IPS-15b (cell line): Measurements from ENCODE around the gene COL23A1.

Experiments
- H3K27me3 ChIP-seq: one replicate; pipeline ENCODE4 v1.6.1; 2013; ENCODE audit warnings: low read length; ENCODE audit not compliant: control insufficient read depth, insufficient read depth
- H3K36me3 ChIP-seq: one replicate; pipeline ENCODE4 v1.6.1; 2013; ENCODE audit warnings: low read length; ENCODE audit not compliant: control insufficient read depth, insufficient read depth
- H3K4me1 ChIP-seq: one replicate; pipeline ENCODE4 v1.6.1; 2013; ENCODE audit warnings: mild to moderate bottlenecking, low read length; ENCODE audit not compliant: control insufficient read depth, insufficient read depth
- H3K4me3 ChIP-seq: one replicate; pipeline ENCODE4 v1.5.1; 2013; ENCODE audit warnings: low read depth, low read length
- H3K9ac ChIP-seq: one replicate; pipeline ENCODE4 v1.6.1; 2013; ENCODE audit warnings: low read depth, mild to moderate bottlenecking, low read length
- H3K9me3 ChIP-seq: one replicate; pipeline ENCODE4 v1.6.1; 2013; ENCODE audit warnings: mild to moderate bottlenecking, low read length; ENCODE audit not compliant: control insufficient read depth, insufficient read depth

COL23A1 gene

GRCh38 chr5:178353461-178353860 is 236.7 kb downstream of the COL23A1 start:
- Histone ChIP-seq H3K9me3 (no peaks in the 10 kb centered on the region), H3K4me3 (no peak overlapping the region), H3K36me3 (no peaks in the 10 kb centered on the region), H3K27me3 (no peaks in the 10 kb centered on the region), H3K9ac (no peak overlapping the region), H3K4me1 (peaks cover 6% of the 10 kb centered on the region)

GRCh38 chr5:178352035-178352349 is 238.2 kb downstream of the COL23A1 start:
- Histone ChIP-seq H3K9ac (no peak overlapping the region), H3K4me1 (peaks cover 3% of the 10 kb centered on the region), H3K9me3 (no peaks in the 10 kb centered on the region), H3K4me3 (no peak overlapping the region), H3K27me3 (no peaks in the 10 kb centered on the region), H3K36me3 (no peaks in the 10 kb centered on the region)

GRCh38 chr5:178351221-178352034 is 238.8 kb downstream of the COL23A1 start:
- Histone ChIP-seq H3K36me3 (no peaks in the 10 kb centered on the region), H3K9ac (no peak overlapping the region), H3K4me1 (no peaks in the 10 kb centered on the region), H3K4me3 (no peak overlapping the region), H3K9me3 (no peaks in the 10 kb centered on the region), H3K27me3 (no peaks in the 10 kb centered on the region)

GRCh38 chr5:178350361-178351220 is 239.6 kb downstream of the COL23A1 start:
- no peak overlapping the region for H3K4me3 ChIP-seq
- no peaks in the 10 kb centered on the region for H3K9me3 ChIP-seq
- no peaks in the 10 kb centered on the region for H3K36me3 ChIP-seq
- H3K27me3 ChIP-seq: no peaks in the 10 kb centered on the region
- no peaks in the 10 kb centered on the region for H3K4me1 ChIP-seq
- no peak overlapping the region for H3K9ac ChIP-seq

GRCh38 chr5:178349625-178350353 is 240.4 kb downstream of the COL23A1 start:
- Histone ChIP-seq H3K9me3 (no peaks in the 10 kb centered on the region), H3K36me3 (no peaks in the 10 kb centered on the region), H3K4me3 (no peak overlapping the region), H3K4me1 (no peaks in the 10 kb centered on the region), H3K27me3 (no peaks in the 10 kb centered on the region), H3K9ac (no peak overlapping the region)

- no peak overlapping the region for H3K9ac ChIP-seq
- no peaks in the 10 kb centered on the region for H3K36me3 ChIP-seq
- no peaks in the 10 kb centered on the region for H3K4me1 ChIP-seq
- H3K9me3 ChIP-seq: no peaks in the 10 kb centered on the region
- H3K4me3 ChIP-seq: no peak overlapping the region
- H3K27me3 ChIP-seq: no peaks in the 10 kb centered on the region
Observed at GRCh38 chr5:178349075-178349511, 241.1 kb downstream of the COL23A1 start.

GRCh38 chr5:178348356-178349074 is 241.7 kb downstream of the COL23A1 start:
- Histone ChIP-seq H3K27me3 (no peaks in the 10 kb centered on the region), H3K4me1 (no peaks in the 10 kb centered on the region), H3K36me3 (no peaks in the 10 kb centered on the region), H3K4me3 (no peak overlapping the region), H3K9me3 (no peaks in the 10 kb centered on the region), H3K9ac (no peak overlapping the region)

- Histone ChIP-seq H3K36me3 (no peaks in the 10 kb centered on the region), H3K9ac (no peak overlapping the region), H3K4me3 (no peak overlapping the region), H3K9me3 (no peaks in the 10 kb centered on the region), H3K27me3 (no peaks in the 10 kb centered on the region), H3K4me1 (no peaks in the 10 kb centered on the region)
Observed at GRCh38 chr5:178347956-178348355, 242.2 kb downstream of the COL23A1 start.

GRCh38 chr5:178346607-178347334 is 243.4 kb downstream of the COL23A1 start:
- Histone ChIP-seq H3K4me3 (no peak overlapping the region), H3K27me3 (no peaks in the 10 kb centered on the region), H3K36me3 (no peaks in the 10 kb centered on the region), H3K9ac (no peak overlapping the region), H3K4me1 (no peaks in the 10 kb centered on the region), H3K9me3 (no peaks in the 10 kb centered on the region)

GRCh38 chr5:178343306-178343705 is 246.9 kb downstream of the COL23A1 start:
- H3K9me3 ChIP-seq: no peaks in the 10 kb centered on the region
- H3K4me1 ChIP-seq: no peaks in the 10 kb centered on the region
- no peak overlapping the region for H3K4me3 ChIP-seq
- H3K27me3 ChIP-seq: no peaks in the 10 kb centered on the region
- no peak overlapping the region for H3K9ac ChIP-seq
- no peaks in the 10 kb centered on the region for H3K36me3 ChIP-seq

GRCh38 chr5:178341851-178342140 is 248.4 kb downstream of the COL23A1 start:
- Histone ChIP-seq H3K27me3 (no peaks in the 10 kb centered on the region), H3K36me3 (no peaks in the 10 kb centered on the region), H3K9ac (no peak overlapping the region), H3K9me3 (no peaks in the 10 kb centered on the region), H3K4me1 (no peaks in the 10 kb centered on the region), H3K4me3 (no peak overlapping the region)
